Middle frontal gyrus (tissue), 1 donor: ENCODE data around the gene RPTOR.
"Not testable (repeated sequence)": the region's sequence is repeated elsewhere in the genome, so short reads cannot be mapped to it uniquely, and the experiment has no call there.

Experiments
- DNase-seq: peaks from one replicate; pipeline ENCODE4 v3.0.0-alpha.2; 2015; ENCODE audit warnings: low spot score; ENCODE audit errors: extremely low spot score

RPTOR gene

GRCh38 chr17:80612997-80613731 is 68.5 kb downstream of the RPTOR start:
- no peak for DNase-seq

- no peak for DNase-seq
These were observed 69.1 kb downstream of the RPTOR start for GRCh38 chr17:80613732-80614071.

- no peak for DNase-seq
These were observed 69.9 kb downstream of the RPTOR start for GRCh38 chr17:80614332-80615047.

GRCh38 chr17:80615376-80615775 is 70.7 kb downstream of the RPTOR start:
- no peak for DNase-seq

GRCh38 chr17:80616705-80617104 is 72.1 kb downstream of the RPTOR start:
- DNase-seq, result no peak

- DNase-seq, result no peak
These were observed 73.7 kb downstream of the RPTOR start for GRCh38 chr17:80618304-80618703.

- DNase-seq, result no peak
These were observed 75.0 kb downstream of the RPTOR start for GRCh38 chr17:80619535-80620235.

- DNase-seq, result no peak
These were observed 76.8 kb downstream of the RPTOR start for GRCh38 chr17:80621335-80621996.

GRCh38 chr17:80621997-80622357 is 77.3 kb downstream of the RPTOR start:
- no peak for DNase-seq

GRCh38 chr17:80624864-80625263 is 80.2 kb downstream of the RPTOR start:
- DNase-seq, result no peak

- no peak for DNase-seq
These were observed 81.0 kb downstream of the RPTOR start for GRCh38 chr17:80625627-80626026.

- DNase-seq, result not testable (repeated sequence)
These were observed 84.2 kb downstream of the RPTOR start for GRCh38 chr17:80628881-80629280.

GRCh38 chr17:80629298-80630028 is 84.8 kb downstream of the RPTOR start:
- DNase-seq, result no peak

- DNase-seq, result no peak
These were observed 86.0 kb downstream of the RPTOR start for GRCh38 chr17:80630560-80631120.

GRCh38 chr17:80631142-80632045 is 86.8 kb downstream of the RPTOR start:
- no peak for DNase-seq

GRCh38 chr17:80632046-80632581 is 87.5 kb downstream of the RPTOR start:
- no peak for DNase-seq

- DNase-seq, result no peak
These were observed 88.6 kb downstream of the RPTOR start for GRCh38 chr17:80633207-80633606.

- DNase-seq, result no peak
These were observed 89.4 kb downstream of the RPTOR start for GRCh38 chr17:80633994-80634566.

GRCh38 chr17:80636361-80637018 is 91.9 kb downstream of the RPTOR start:
- DNase-seq, result no peak
